Esophagus (tissue), 2 donors: Measurements from ENCODE around the gene MLYCD. TPM values are rescaled to one million over a fixed set of nuclear protein-coding genes. Genes with fewer than 3 reads are reported as not detected.

Experiments used
- H3K27ac ChIP-seq, 2 donors: one replicate each; pipeline ENCODE4 v1.5.1; 2013; ENCODE audit warnings: low read depth in 2 of 2, mild to moderate bottlenecking in 2 of 2, inconsistent platforms in 1 of 2, low read length in 1 of 2, moderate library complexity in 1 of 2
- H3K27me3 ChIP-seq, 2 donors: one replicate each; pipeline ENCODE4 v1.6.1; 2013; ENCODE audit warnings: low read length in 2 of 2, control low read depth in 1 of 2, mild to moderate bottlenecking in 1 of 2; ENCODE audit not compliant: insufficient read depth in 2 of 2, control insufficient read depth in 1 of 2
- H3K36me3 ChIP-seq, 2 donors: one replicate each; pipeline ENCODE4 v1.6.1; 2013; ENCODE audit warnings: low read length in 1 of 2; ENCODE audit not compliant: control insufficient read depth in 2 of 2, insufficient read depth in 2 of 2
- H3K4me1 ChIP-seq, 2 donors: one replicate each; pipeline ENCODE4 v1.6.1; 2013; ENCODE audit warnings: low read length in 1 of 2; ENCODE audit not compliant: control insufficient read depth in 2 of 2, insufficient read depth in 2 of 2
- H3K4me3 ChIP-seq, 2 donors: one replicate each; pipeline ENCODE4 v1.5.1; 2013; ENCODE audit warnings: low read length in 2 of 2, mild to moderate bottlenecking in 2 of 2, low read depth in 1 of 2, moderate library complexity in 1 of 2
- H3K9me3 ChIP-seq, 2 donors: one replicate each; pipeline ENCODE4 v1.6.1; 2013; ENCODE audit warnings: mild to moderate bottlenecking in 2 of 2, low read depth in 1 of 2, low read length in 1 of 2, moderate library complexity in 1 of 2; ENCODE audit not compliant: control insufficient read depth in 2 of 2, insufficient read depth in 1 of 2
- WGBS, 2 donors: extraction: QIAGEN DNeasy Blood & Tissue Kit; methylation state at CpG; one replicate each; pipeline ENCODE4 v1.1.7; 2013; 5-methylcytosine and 5-hydroxymethylcytosine counted together
- polyA plus RNA-seq, 2 donors: library from polyadenylated mRNA; stranded (reverse); fragments of 200-250 nt; gene quantifications; one replicate each; pipeline ENCODE4 v1.2.3, GENCODE V29; 2013
- donor health status: healthy with polysubstance abuse.
- donor health status: Bipolar disorder and iron deficiency.

MLYCD gene
- polyA plus RNA-seq, 2 donors, result 1.6 to 2.4 TPM

- Histone ChIP-seq H3K27me3 (no peaks in the 10 kb centered on the region), H3K27ac (no peak overlapping the region), H3K4me1 (peaks cover 2 to 3% of the 10 kb centered on the region in 2 donors), H3K36me3 (no peaks in the 10 kb centered on the region), H3K9me3 (no peaks in the 10 kb centered on the region), H3K4me3 (no peak overlapping the region)
- WGBS, 2 donors, result 79 to 85% methylated on average over 14 to 17 of the region's 17 CpGs
Observed at GRCh38 chr16:83931556-83931955, 32.6 kb downstream of the MLYCD start.

GRCh38 chr16:83932304-83932703 is 33.4 kb downstream of the MLYCD start:
- Histone ChIP-seq H3K4me1 (peaks cover 2 to 3% of the 10 kb centered on the region in 2 donors), H3K36me3 (no peaks in the 10 kb centered on the region), H3K4me3 (no peak overlapping the region), H3K9me3 (no peaks in the 10 kb centered on the region), H3K27ac (no peak overlapping the region), H3K27me3 (no peaks in the 10 kb centered on the region)
- 92% methylated on average over 11 of the region's 11 CpGs for WGBS, 2 donors

- 85 to 89% methylated on average over 25 of the region's 25 CpGs for WGBS, 2 donors
- Histone ChIP-seq H3K9me3 (no peaks in the 10 kb centered on the region), H3K4me1 (peaks cover 2 to 3% of the 10 kb centered on the region in 2 donors), H3K36me3 (no peaks in the 10 kb centered on the region), H3K27ac (no peak overlapping the region), H3K27me3 (no peaks in the 10 kb centered on the region), H3K4me3 (no peak overlapping the region)
Observed at GRCh38 chr16:83932955-83933673, 34.2 kb downstream of the MLYCD start.

GRCh38 chr16:83933885-83934683 is 35.2 kb downstream of the MLYCD start:
- WGBS, 2 donors, result 60 to 74% methylated on average over 28 of the region's 28 CpGs
- H3K27me3 ChIP-seq, result no peaks in the 10 kb centered on the region
- H3K9me3 ChIP-seq, result no peaks in the 10 kb centered on the region
- no peaks in the 10 kb centered on the region for H3K36me3 ChIP-seq
- no peak overlapping the region for H3K27ac ChIP-seq
- no peak overlapping the region for H3K4me3 ChIP-seq
- peaks cover 2 to 3% of the 10 kb centered on the region in 2 donors for H3K4me1 ChIP-seq

GRCh38 chr16:83934684-83934977 is 35.7 kb downstream of the MLYCD start:
- Histone ChIP-seq H3K27me3 (no peaks in the 10 kb centered on the region), H3K36me3 (no peaks in the 10 kb centered on the region), H3K27ac (no peak overlapping the region), H3K4me1 (peaks cover 2 to 3% of the 10 kb centered on the region in 2 donors), H3K4me3 (no peak overlapping the region), H3K9me3 (no peaks in the 10 kb centered on the region)
- 58 to 71% methylated on average over 12 of the region's 12 CpGs for WGBS, 2 donors

GRCh38 chr16:83935005-83935857 is 36.3 kb downstream of the MLYCD start:
- no peaks in the 10 kb centered on the region for H3K9me3 ChIP-seq
- no peaks in the 10 kb centered on the region for H3K36me3 ChIP-seq
- 73 to 80% methylated on average over 22 to 30 of the region's 30 CpGs for WGBS, 2 donors
- H3K4me3 ChIP-seq, result no peak overlapping the region
- no peaks in the 10 kb centered on the region for H3K27me3 ChIP-seq
- no peak overlapping the region for H3K27ac ChIP-seq
- peaks cover 2 to 3% of the 10 kb centered on the region in 2 donors for H3K4me1 ChIP-seq

GRCh38 chr16:83935858-83936255 is 36.9 kb downstream of the MLYCD start:
- Histone ChIP-seq H3K4me3 (no peak overlapping the region), H3K27me3 (no peaks in the 10 kb centered on the region), H3K27ac (no peak overlapping the region), H3K36me3 (no peaks in the 10 kb centered on the region), H3K4me1 (peaks cover 2 to 3% of the 10 kb centered on the region in 2 donors), H3K9me3 (no peaks in the 10 kb centered on the region)
- WGBS, 2 donors, result 55 to 62% methylated on average over 10 of the region's 10 CpGs

GRCh38 chr16:83936581-83937165 is 37.8 kb downstream of the MLYCD start:
- 89 to 91% methylated on average over 19 of the region's 19 CpGs for WGBS, 2 donors
- Histone ChIP-seq H3K27me3 (no peaks in the 10 kb centered on the region), H3K4me3 (no peak overlapping the region), H3K36me3 (no peaks in the 10 kb centered on the region), H3K4me1 (peaks cover 2 to 3% of the 10 kb centered on the region in 2 donors), H3K27ac (no peak overlapping the region), H3K9me3 (no peaks in the 10 kb centered on the region)

GRCh38 chr16:83937267-83937666 is 38.4 kb downstream of the MLYCD start:
- WGBS, 2 donors, result 92 to 93% methylated on average over 2 of the region's 2 CpGs

More at GRCh38 chr16:83937267-83937666, 38.4 kb downstream of the MLYCD start:
- H3K4me3 ChIP-seq, result no peak overlapping the region
- H3K9me3 ChIP-seq, result no peaks in the 10 kb centered on the region
- peaks cover 2 to 3% of the 10 kb centered on the region in 2 donors for H3K4me1 ChIP-seq
- no peaks in the 10 kb centered on the region for H3K27me3 ChIP-seq
- H3K27ac ChIP-seq, result no peak overlapping the region
- no peaks in the 10 kb centered on the region for H3K36me3 ChIP-seq
